Upper lobe of left lung (tissue), 6 donors: ENCODE measurements around the gene NUDT13. TPM values are rescaled to one million over a fixed set of nuclear protein-coding genes. Genes with fewer than 3 reads are reported as not detected.
"Not testable (repeated sequence)": the region's sequence is repeated elsewhere in the genome, so short reads cannot be mapped to it uniquely, and the experiment has no call there.

Experiments
- ATAC-seq, 2 donors: fragments of 200-7000 bp; cut with Tn5 transposase; one replicate each; pipeline ENCODE4 v1.9.1; 2022; ENCODE audit warnings: mild to moderate bottlenecking in 2 of 2, moderate library complexity in 2 of 2; ENCODE audit not compliant: low FRiP score in 2 of 2
- DNase-seq, 2 donors: peaks; one replicate each; pipeline ENCODE4 v3.0.0-alpha.2; 2019 to 2020
- H3K27ac ChIP-seq, 4 donors: fragments of 200-600 bp; sonication (generic); one replicate each; pipeline ENCODE4 v1.5.1; 2016 to 2019
- H3K27me3 ChIP-seq, 4 donors: fragments of 200-600 bp; sonication (generic); one replicate each; pipeline ENCODE4 v1.5.1; 2017 to 2019
- H3K36me3 ChIP-seq, 4 donors: fragments of 200-600 bp; sonication (generic); one replicate each; pipeline ENCODE4 v1.5.1; 2016 to 2019
- H3K4me1 ChIP-seq, 4 donors: fragments of 200-600 bp; sonication (generic); one replicate each; pipeline ENCODE4 v1.5.1; 2018 to 2019
- H3K4me3 ChIP-seq, 4 donors: fragments of 200-600 bp; sonication (generic); one replicate each; pipeline ENCODE4 v1.5.1; 2017 to 2019; ENCODE audit warnings: mild to moderate bottlenecking in 2 of 4, moderate library complexity in 1 of 4
- H3K9me3 ChIP-seq, 4 donors: fragments of 200-600 bp; sonication (generic); one replicate each; pipeline ENCODE4 v1.5.1; 2018 to 2019
- EP300 ChIP-seq, 4 donors: sonication (generic); formaldehyde crosslinking; IDR thresholded peaks; one replicate each; pipeline ENCODE4 v1.5.1; 2017; ENCODE audit warnings: antibody characterized with exemption in 4 of 4, control low read depth in 2 of 4
- POLR2A ChIP-seq, 4 donors: fragments of 450-650 bp; IDR thresholded peaks; one replicate each; pipeline ENCODE4 v1.5.1; 2016 to 2017; ENCODE audit warnings: antibody characterized with exemption in 4 of 4, mild to moderate bottlenecking in 2 of 4
- POLR2AphosphoS5 ChIP-seq, 2 donors: sonication (generic); formaldehyde crosslinking; IDR thresholded peaks; one replicate each; pipeline ENCODE4 v1.5.1; 2017; ENCODE audit warnings: antibody characterized with exemption in 2 of 2
- WGBS, 2 donors: methylation state at CpG; one replicate each; pipeline ENCODE4 v1.1.5; 2017 to 2018; 5-methylcytosine and 5-hydroxymethylcytosine counted together
- total RNA-seq, 6 donors: library from RNA; depleted of rRNA in 4 of 6; stranded (reverse); fragments of >200 nt in 4 of 6; gene quantifications; one replicate each; pipeline versions ENCODE4 v1.1.0 to v1.2.1, GENCODE V29; 2016 to 2021
- TF ChIP-seq, protein P1 (sequence below), 6 experiments: fragments of 450-650 bp in 4 of 6; fragments of 200-600 bp in 2 of 6; sonication (generic) in 2 of 6; IDR thresholded peaks; one replicate each; pipeline ENCODE4 v1.5.1; 2016 to 2019; ENCODE audit warnings: antibody characterized with exemption in 6 of 6
- donor health status: DM: no; HTN: no; CAD: no; lungs with moderate emphysema.
- donor health status: DM: no; HTN: yes; CAD: no; lungs with severe emphysema.

The NUDT13 gene
- total RNA-seq, 6 donors from 2014 or later: 1.0 to 4.6 (median 2.7) TPM

- H3K4me1 ChIP-seq: peaks cover 10 to 24% (median 17%) of the 10 kb centered on the region in 4 donors
- TF ChIP-seq, protein P1, sequence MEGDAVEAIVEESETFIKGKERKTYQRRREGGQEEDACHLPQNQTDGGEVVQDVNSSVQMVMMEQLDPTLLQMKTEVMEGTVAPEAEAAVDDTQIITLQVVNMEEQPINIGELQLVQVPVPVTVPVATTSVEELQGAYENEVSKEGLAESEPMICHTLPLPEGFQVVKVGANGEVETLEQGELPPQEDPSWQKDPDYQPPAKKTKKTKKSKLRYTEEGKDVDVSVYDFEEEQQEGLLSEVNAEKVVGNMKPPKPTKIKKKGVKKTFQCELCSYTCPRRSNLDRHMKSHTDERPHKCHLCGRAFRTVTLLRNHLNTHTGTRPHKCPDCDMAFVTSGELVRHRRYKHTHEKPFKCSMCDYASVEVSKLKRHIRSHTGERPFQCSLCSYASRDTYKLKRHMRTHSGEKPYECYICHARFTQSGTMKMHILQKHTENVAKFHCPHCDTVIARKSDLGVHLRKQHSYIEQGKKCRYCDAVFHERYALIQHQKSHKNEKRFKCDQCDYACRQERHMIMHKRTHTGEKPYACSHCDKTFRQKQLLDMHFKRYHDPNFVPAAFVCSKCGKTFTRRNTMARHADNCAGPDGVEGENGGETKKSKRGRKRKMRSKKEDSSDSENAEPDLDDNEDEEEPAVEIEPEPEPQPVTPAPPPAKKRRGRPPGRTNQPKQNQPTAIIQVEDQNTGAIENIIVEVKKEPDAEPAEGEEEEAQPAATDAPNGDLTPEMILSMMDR (IDR thresholded peaks at IDR 0.05): peak; percentile 53 to 92 (median 90)
- TF ChIP-seq EP300 (IDR thresholded peaks at IDR 0.05): peak in 1 of 4 donors; percentile 88
- TF ChIP-seq POLR2AphosphoS5 (IDR thresholded peaks at IDR 0.05): peak; percentile 95 to 100
- TF ChIP-seq POLR2A (IDR thresholded peaks at IDR 0.05): peak; percentile 31 to 96 (median 92)
- H3K9me3 ChIP-seq: no peaks in the 10 kb centered on the region
- H3K4me3 ChIP-seq: peak within 1 kb of the TSS; percentile 59 to 81 (median 74)
- H3K36me3 ChIP-seq: no peaks in the 10 kb centered on the region
- peak; percentile 100 for DNase-seq
- ATAC-seq: peak; percentile 99
- WGBS, 2 donors: 0 to 1% methylated on average over 31 to 41 of the region's 75 CpGs
- no peaks in the 10 kb centered on the region for H3K27me3 ChIP-seq
- H3K27ac ChIP-seq: peak within 1 kb of the TSS; percentile 91 to 98 (median 94)
These were observed 13.6 kb upstream of the NUDT13 start, which contains the start of gene P4HA1 for GRCh38 chr10:73096449-73097304. Gene P4HA1 (minus strand): TSS chr10:73096866. CDS start chr10:73074883, 21,983 bp downstream.

DNA sequence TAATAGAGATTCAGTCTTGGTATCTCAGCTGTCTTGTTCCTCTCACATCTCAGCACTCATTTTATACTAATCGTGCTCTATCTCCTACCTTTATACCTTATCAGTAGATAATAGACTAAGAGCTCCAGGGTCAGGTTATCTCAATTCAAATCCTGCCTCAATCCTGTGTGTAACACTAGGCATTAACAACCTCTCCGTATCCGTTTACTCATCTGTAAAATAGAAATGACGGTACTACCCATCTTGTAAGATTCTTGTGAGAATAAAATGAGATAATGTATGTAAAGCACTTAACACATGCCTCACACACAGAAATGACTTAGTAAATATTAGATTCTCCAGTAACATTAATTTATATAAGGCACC, 13.0 kb upstream of the NUDT13 start:
- Histone ChIP-seq H3K27me3 (no peaks in the 10 kb centered on the region), H3K4me1 (peaks cover 10 to 19% (median 17%) of the 10 kb centered on the region in 4 donors), H3K27ac (peak overlapping the region; percentile 91 to 98 (median 94)), H3K36me3 (no peaks in the 10 kb centered on the region), H3K9me3 (no peaks in the 10 kb centered on the region), H3K4me3 (peak overlapping the region; percentile 30 to 81 (median 74))
- ATAC-seq (no peak), DNase-seq (no peak)
- TF ChIP-seq POLR2A (IDR thresholded peaks at IDR 0.05) (no peak), EP300 (IDR thresholded peaks at IDR 0.05) (no peak), POLR2AphosphoS5 (IDR thresholded peaks at IDR 0.05) (no peak)
- TF ChIP-seq, protein P1 (IDR thresholded peaks at IDR 0.05): no peak
- WGBS, 2 donors: 48 to 60% methylated on average over 4 of the region's 4 CpGs

DNA sequence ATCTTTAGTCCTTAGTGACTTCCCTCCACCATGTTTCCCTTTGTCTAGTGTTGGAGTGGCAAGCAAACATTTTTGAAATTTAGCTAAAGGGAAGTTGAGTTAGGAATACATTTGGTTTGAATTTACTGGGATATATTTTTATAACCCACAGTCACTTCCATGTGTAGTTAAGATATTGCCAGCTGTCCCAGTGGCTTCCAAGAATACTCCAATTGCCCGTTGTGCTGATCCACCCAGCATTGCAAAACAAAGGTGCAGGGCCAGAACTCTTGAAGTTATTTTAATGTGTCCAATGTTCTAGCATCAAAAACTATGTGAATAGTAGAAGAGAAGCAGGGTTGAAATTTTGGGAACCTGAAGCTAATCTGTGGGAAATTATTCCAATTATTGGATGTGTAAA, 11.1 kb upstream of the NUDT13 start:
- H3K27ac ChIP-seq: no peak overlapping the region

GRCh38 chr10:73106301-73106700, 4.0 kb upstream of the NUDT13 start:
- 97 to 98% methylated on average over 3 of the region's 3 CpGs for WGBS, 2 donors
- Histone ChIP-seq H3K36me3 (no peaks in the 10 kb centered on the region), H3K4me1 (peaks cover 0 to 6% (median 3%) of the 10 kb centered on the region in 4 donors), H3K27me3 (no peaks in the 10 kb centered on the region), H3K27ac (no peak overlapping the region), H3K9me3 (no peaks in the 10 kb centered on the region), H3K4me3 (no peak overlapping the region)
- no peak for TF ChIP-seq POLR2A (IDR thresholded peaks at IDR 0.05)
- TF ChIP-seq, protein P1 (IDR thresholded peaks at IDR 0.05): no peak
- no peak for TF ChIP-seq EP300 (IDR thresholded peaks at IDR 0.05)
- TF ChIP-seq POLR2AphosphoS5 (IDR thresholded peaks at IDR 0.05): no peak
- ATAC-seq: no peak
- no peak for DNase-seq

More for the DNA sequence above, 11.1 kb upstream of the NUDT13 start:
- ATAC-seq: no peak
- no peaks in the 10 kb centered on the region for H3K27me3 ChIP-seq
- no peak overlapping the region for H3K4me3 ChIP-seq
- no peaks in the 10 kb centered on the region for H3K9me3 ChIP-seq
- H3K36me3 ChIP-seq: no peaks in the 10 kb centered on the region
- no peak for DNase-seq
- H3K4me1 ChIP-seq: peaks cover 7 to 16% (median 13%) of the 10 kb centered on the region in 4 donors
- TF ChIP-seq EP300 (IDR thresholded peaks at IDR 0.05) (no peak), POLR2A (IDR thresholded peaks at IDR 0.05) (no peak), POLR2AphosphoS5 (IDR thresholded peaks at IDR 0.05) (no peak)
- TF ChIP-seq, protein P1 (IDR thresholded peaks at IDR 0.05): no peak
- WGBS, 2 donors: 71 to 80% methylated on average over 1 of the region's 1 CpG

- not testable (repeated sequence) for H3K9me3 ChIP-seq, DNase-seq, H3K4me3 ChIP-seq, ATAC-seq, H3K27ac ChIP-seq, H3K4me1 ChIP-seq, H3K27me3 ChIP-seq, H3K36me3 ChIP-seq
- 90 to 92% methylated on average over 4 of the region's 4 CpGs for WGBS, 2 donors
These were observed 1.0 kb upstream of the NUDT13 start for GRCh38 chr10:73109248-73109652.

GRCh38 chr10:73112032-73112431, 1.8 kb downstream of the NUDT13 start:
- not testable (repeated sequence) for ATAC-seq, DNase-seq, H3K36me3 ChIP-seq, H3K4me3 ChIP-seq, H3K27me3 ChIP-seq, H3K27ac ChIP-seq, H3K9me3 ChIP-seq, H3K4me1 ChIP-seq
- WGBS, 2 donors: 96 to 98% methylated on average over 13 of the region's 13 CpGs
